ENCODE data around the gene MMP27. TPM values are rescaled to one million over a fixed set of nuclear protein-coding genes. Genes with fewer than 3 reads are reported as not detected.

The MMP27 gene
- total RNA-seq, 1 donor from 2014 or later = not detected

- H3K9me3 Mint-ChIP-seq = no peaks in the 10 kb centered on the region
- no peaks in the 10 kb centered on the region for H3K36me3 Mint-ChIP-seq (ENCODE audit: low read depth)
- H3K4me1 Mint-ChIP-seq = peaks cover 4% of the 10 kb centered on the region
Observed at GRCh38 chr11:102685754-102686153, 19.8 kb downstream of the MMP27 start.

GRCh38 chr11:102685338-102685737, 20.2 kb downstream of the MMP27 start:
- no peak overlapping the region for H3K27ac Mint-ChIP-seq (ENCODE audit: unreplicated experiment)
- H3K4me3 Mint-ChIP-seq = no peak overlapping the region
- no peak for TF ChIP-seq CTCF (conservative IDR thresholded peaks at IDR 0.05)
- H3K36me3 Mint-ChIP-seq (ENCODE audit: low read depth) = no peaks in the 10 kb centered on the region
- H3K4me1 Mint-ChIP-seq = peaks cover 4% of the 10 kb centered on the region
- no peaks in the 10 kb centered on the region for H3K9me3 Mint-ChIP-seq
- H3K27me3 Mint-ChIP-seq (ENCODE audit: low read depth) = no peaks in the 10 kb centered on the region
- no peak for DNase-seq (ENCODE audit: low read depth, low spot score)

More at GRCh38 chr11:102685754-102686153, 19.8 kb downstream of the MMP27 start:
- H3K27ac Mint-ChIP-seq (ENCODE audit: unreplicated experiment) = no peak overlapping the region
- no peak for DNase-seq (ENCODE audit: low read depth, low spot score)
- H3K4me3 Mint-ChIP-seq = no peak overlapping the region
- no peaks in the 10 kb centered on the region for H3K27me3 Mint-ChIP-seq (ENCODE audit: low read depth)
- TF ChIP-seq CTCF (conservative IDR thresholded peaks at IDR 0.05) = no peak

- peaks cover 4% of the 10 kb centered on the region for H3K4me1 Mint-ChIP-seq
- no peak for TF ChIP-seq CTCF (conservative IDR thresholded peaks at IDR 0.05)
- no peaks in the 10 kb centered on the region for H3K36me3 Mint-ChIP-seq (ENCODE audit: low read depth)
- DNase-seq (ENCODE audit: low read depth, low spot score) = no peak
- H3K9me3 Mint-ChIP-seq = no peaks in the 10 kb centered on the region
- H3K27ac Mint-ChIP-seq (ENCODE audit: unreplicated experiment) = no peak overlapping the region
- no peak overlapping the region for H3K4me3 Mint-ChIP-seq
- no peaks in the 10 kb centered on the region for H3K27me3 Mint-ChIP-seq (ENCODE audit: low read depth)
Observed at GRCh38 chr11:102683277-102683676, 22.3 kb downstream of the MMP27 start.

- Mint-ChIP-seq H3K27me3 (ENCODE audit: low read depth) (no peaks in the 10 kb centered on the region), H3K4me3 (no peak overlapping the region), H3K36me3 (ENCODE audit: low read depth) (no peaks in the 10 kb centered on the region), H3K27ac (ENCODE audit: unreplicated experiment) (no peak overlapping the region), H3K4me1 (peaks cover 4% of the 10 kb centered on the region), H3K9me3 (no peaks in the 10 kb centered on the region)
- DNase-seq (ENCODE audit: low read depth, low spot score) = no peak
- no peak for TF ChIP-seq CTCF (conservative IDR thresholded peaks at IDR 0.05)
Observed at GRCh38 chr11:102680945-102681344, 24.6 kb downstream of the MMP27 start.

GRCh38 chr11:102678022-102678421, 27.5 kb downstream of the MMP27 start:
- Mint-ChIP-seq H3K36me3 (ENCODE audit: low read depth) (no peaks in the 10 kb centered on the region), H3K4me3 (no peak overlapping the region)

More at GRCh38 chr11:102678022-102678421, 27.5 kb downstream of the MMP27 start:
- Mint-ChIP-seq H3K27me3 (ENCODE audit: low read depth) (no peaks in the 10 kb centered on the region), H3K27ac (ENCODE audit: unreplicated experiment) (no peak overlapping the region), H3K9me3 (no peaks in the 10 kb centered on the region), H3K4me1 (no peaks in the 10 kb centered on the region)
- no peak for DNase-seq (ENCODE audit: low read depth, low spot score)
- TF ChIP-seq CTCF (conservative IDR thresholded peaks at IDR 0.05) = no peak
